ENCODE measurements around the gene CSPG4. TPM values are rescaled to one million over a fixed set of nuclear protein-coding genes. Genes with fewer than 3 reads are reported as not detected.
A peak's percentile ranks its signal among the peaks of the same experiment; 100 is the strongest.
"Not testable (repeated sequence)": the region's sequence is repeated elsewhere in the genome, so short reads cannot be mapped to it uniquely, and the experiment has no call there.

Gene CSPG4
- polyA plus RNA-seq, 1 experiment: 5.8 TPM

DNA sequence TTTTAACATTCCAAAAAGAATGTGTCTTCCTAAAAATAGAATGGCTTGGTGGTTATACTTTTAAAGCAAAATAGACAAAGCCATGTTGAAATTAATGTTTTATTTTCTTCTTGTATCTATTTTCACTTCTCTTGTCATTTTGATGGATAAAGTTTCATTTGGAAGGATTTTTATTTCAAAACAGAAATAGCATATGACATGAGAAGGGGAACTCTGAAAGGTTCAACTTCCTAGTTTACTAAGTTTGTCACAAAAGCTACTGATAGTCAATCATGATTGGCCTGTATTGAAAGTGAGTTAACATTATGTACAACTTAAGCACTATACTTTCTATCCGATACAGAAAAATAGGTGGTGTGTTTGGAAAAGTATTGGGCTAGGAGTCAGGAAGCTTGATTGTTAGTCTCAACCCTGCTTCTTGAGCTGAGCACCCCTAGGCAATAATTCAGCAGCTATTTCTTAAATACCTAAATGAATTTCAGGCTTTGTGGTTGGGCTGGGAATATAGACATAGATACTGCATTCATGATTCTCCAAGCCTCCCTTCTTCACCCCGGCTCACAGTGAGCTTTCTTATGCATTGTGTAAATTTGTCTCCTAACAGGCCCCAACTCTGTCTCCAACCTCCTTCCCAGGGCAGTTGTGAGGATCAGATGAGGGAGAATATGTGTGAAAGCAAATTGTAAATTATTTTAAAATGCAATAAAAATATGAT is 46.9 kb upstream of the CSPG4 start:
- Histone ChIP-seq H3K9me3 (ENCODE audit: control insufficient read depth, insufficient read depth, low read length) (no peaks in the 10 kb centered on the region; the same call in 1 of the 2 replicates), H3K27ac (ENCODE audit: low read depth, low read length) (no peak overlapping the region), H3K4me3 (ENCODE audit: low read depth, low read length) (no peak overlapping the region), H3K27me3 (ENCODE audit: control insufficient read depth, insufficient read depth, low read length) (no peaks in the 10 kb centered on the region)
- no peak for DNase-seq (ENCODE audit: low read depth, low spot score)
- TF ChIP-seq, protein P1, sequence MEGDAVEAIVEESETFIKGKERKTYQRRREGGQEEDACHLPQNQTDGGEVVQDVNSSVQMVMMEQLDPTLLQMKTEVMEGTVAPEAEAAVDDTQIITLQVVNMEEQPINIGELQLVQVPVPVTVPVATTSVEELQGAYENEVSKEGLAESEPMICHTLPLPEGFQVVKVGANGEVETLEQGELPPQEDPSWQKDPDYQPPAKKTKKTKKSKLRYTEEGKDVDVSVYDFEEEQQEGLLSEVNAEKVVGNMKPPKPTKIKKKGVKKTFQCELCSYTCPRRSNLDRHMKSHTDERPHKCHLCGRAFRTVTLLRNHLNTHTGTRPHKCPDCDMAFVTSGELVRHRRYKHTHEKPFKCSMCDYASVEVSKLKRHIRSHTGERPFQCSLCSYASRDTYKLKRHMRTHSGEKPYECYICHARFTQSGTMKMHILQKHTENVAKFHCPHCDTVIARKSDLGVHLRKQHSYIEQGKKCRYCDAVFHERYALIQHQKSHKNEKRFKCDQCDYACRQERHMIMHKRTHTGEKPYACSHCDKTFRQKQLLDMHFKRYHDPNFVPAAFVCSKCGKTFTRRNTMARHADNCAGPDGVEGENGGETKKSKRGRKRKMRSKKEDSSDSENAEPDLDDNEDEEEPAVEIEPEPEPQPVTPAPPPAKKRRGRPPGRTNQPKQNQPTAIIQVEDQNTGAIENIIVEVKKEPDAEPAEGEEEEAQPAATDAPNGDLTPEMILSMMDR (IDR thresholded peaks at IDR 0.05; ENCODE audit: low read depth, low read length): no peak
- POLR2A ChIA-PET: no interaction called here
- CTCF ChIA-PET: interaction anchor here (1.8 kb wide), 1 partner anchor 16 kb away, joined by 3 read pairs; no protein-coding TSS in a partner anchor

- Histone ChIP-seq H3K27ac (ENCODE audit: low read depth, low read length) (no peak overlapping the region), H3K4me3 (ENCODE audit: low read depth, low read length) (peak overlapping the region; percentile 67), H3K9me3 (ENCODE audit: control insufficient read depth, insufficient read depth, low read length) (no peaks in the 10 kb centered on the region; the same call in 1 of the 2 replicates), H3K27me3 (ENCODE audit: control insufficient read depth, insufficient read depth, low read length) (no peaks in the 10 kb centered on the region)
- DNase-seq (ENCODE audit: low read depth, low spot score): peak; percentile 55
- TF ChIP-seq, protein P1 (IDR thresholded peaks at IDR 0.05; ENCODE audit: low read depth, low read length): peak; percentile 41
- CTCF ChIA-PET: interaction anchor here (1.4 to 1.8 kb wide), 3 partner anchors 15 to 71 kb away, joined by 3 to 7 read pairs (median 4); no protein-coding TSS in a partner anchor
- POLR2A ChIA-PET: no interaction called here
These were observed 45.6 kb upstream of the CSPG4 start for GRCh38 chr15:75758071-75758872.

DNA sequence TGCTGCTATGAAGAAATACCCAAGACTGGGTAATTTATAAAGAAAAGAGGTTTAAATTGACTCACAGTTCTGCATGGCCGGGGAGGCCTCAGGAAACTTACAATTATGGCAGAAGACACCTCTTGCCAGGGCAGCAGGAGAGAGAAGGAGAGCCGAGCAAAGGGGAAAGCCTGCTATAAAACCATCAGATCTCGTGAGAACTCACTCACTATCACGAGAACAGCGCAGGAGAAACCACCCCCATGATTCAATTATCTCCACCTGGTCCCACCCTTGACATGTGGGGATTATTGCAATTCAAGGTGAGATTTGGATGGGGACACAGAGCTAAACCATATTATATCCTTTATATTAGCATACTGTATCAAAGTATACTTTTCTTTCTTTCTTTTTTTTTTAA is 42.2 kb upstream of the CSPG4 start:
- H3K27me3 ChIP-seq (ENCODE audit: control insufficient read depth, insufficient read depth, low read length); H3K27ac ChIP-seq (ENCODE audit: low read depth, low read length); H3K9me3 ChIP-seq (ENCODE audit: control insufficient read depth, insufficient read depth, low read length); DNase-seq (ENCODE audit: low read depth, low spot score); H3K4me3 ChIP-seq (ENCODE audit: low read depth, low read length); CTCF ChIA-PET; POLR2A ChIA-PET: not testable (repeated sequence)

DNA sequence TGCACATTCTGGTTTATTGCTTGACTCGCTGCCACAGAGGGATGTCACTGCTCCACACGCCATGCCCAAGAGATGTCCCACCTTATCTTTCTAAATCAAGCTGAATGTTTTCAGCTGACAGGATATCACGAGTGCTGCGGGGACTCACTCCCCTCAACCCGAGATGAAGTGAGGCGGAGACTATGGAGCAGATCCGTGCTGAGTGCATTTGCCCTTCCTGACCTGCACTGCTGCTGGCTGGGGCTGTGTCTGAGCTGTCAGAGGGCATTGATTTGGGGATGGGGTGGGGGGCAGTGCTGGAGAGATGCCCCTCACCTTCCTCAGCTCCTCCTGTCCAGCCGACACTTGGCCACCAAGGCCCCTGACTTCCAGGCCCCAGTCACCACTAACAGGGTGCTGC is 40.5 kb upstream of the CSPG4 start:
- Histone ChIP-seq H3K27me3 (ENCODE audit: control insufficient read depth, insufficient read depth, low read length) (peaks cover 5% of the 10 kb centered on the region), H3K4me3 (ENCODE audit: low read depth, low read length) (no peak overlapping the region), H3K9me3 (ENCODE audit: control insufficient read depth, insufficient read depth, low read length) (no peaks in the 10 kb centered on the region), H3K27ac (ENCODE audit: low read depth, low read length) (no peak overlapping the region)
- TF ChIP-seq, protein P1 (IDR thresholded peaks at IDR 0.05; ENCODE audit: low read depth, low read length): no peak
- ChIA-PET CTCF (no interaction called here), POLR2A (no interaction called here)
- DNase-seq (ENCODE audit: low read depth, low spot score): no peak

DNA sequence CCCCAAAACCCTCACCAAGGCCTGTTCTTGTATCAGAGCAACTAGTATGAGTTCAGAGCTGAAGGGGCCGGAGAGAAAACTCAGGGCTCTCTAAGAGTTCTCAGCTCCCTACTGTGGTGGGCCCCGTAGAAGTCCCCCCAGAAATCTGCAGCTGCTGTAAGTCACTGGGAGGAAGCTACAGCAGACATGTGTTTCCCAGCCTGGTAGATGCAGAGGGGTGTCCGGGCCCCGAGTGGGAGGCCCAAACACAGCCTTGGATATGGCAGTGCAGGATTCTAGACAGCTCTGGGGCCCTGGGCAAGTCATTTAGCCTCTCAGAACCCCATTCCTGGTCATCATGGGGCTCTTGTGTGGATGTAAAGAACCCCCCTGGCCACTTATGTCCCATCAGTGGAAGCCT is 39.2 kb upstream of the CSPG4 start:
- DNase-seq (ENCODE audit: low read depth, low spot score): no peak
- H3K4me3 ChIP-seq (ENCODE audit: low read depth, low read length): no peak overlapping the region
- no peaks in the 10 kb centered on the region for H3K9me3 ChIP-seq (ENCODE audit: control insufficient read depth, insufficient read depth, low read length)
- TF ChIP-seq, protein P1 (IDR thresholded peaks at IDR 0.05; ENCODE audit: low read depth, low read length): no peak
- POLR2A ChIA-PET: no interaction called here
- peaks cover 5% of the 10 kb centered on the region for H3K27me3 ChIP-seq (ENCODE audit: control insufficient read depth, insufficient read depth, low read length)
- H3K27ac ChIP-seq (ENCODE audit: low read depth, low read length): no peak overlapping the region
- CTCF ChIA-PET: no interaction called here
